Posterior vena cava (tissue), 2 donors: ENCODE results near the gene DNAL4. TPM values are rescaled to one million over a fixed set of nuclear protein-coding genes. Genes with fewer than 3 reads are reported as not detected.
"Not testable (repeated sequence)": the region's sequence is repeated elsewhere in the genome, so short reads cannot be mapped to it uniquely, and the experiment has no call there.

Source experiments
- DNase-seq: peaks from one replicate; pipeline ENCODE4 v3.0.0-alpha.2; 2020; ENCODE audit warnings: low spot score
- intact Hi-C, 2 donors: fragments of 100-400 bp; cut with DNase I; formaldehyde crosslinking; loops; one replicate each; pipeline versions ENCODE4 v1.14.1 to v1.14.2; 2022 to 2023
- total RNA-seq, 2 donors: library from RNA; stranded (reverse); fragmentation: NEBNext Ultra II Directional; extraction: Animal tissue kit (Norgen Biotek cat#: 25700); gene quantifications; one replicate each; pipeline ENCODE4 v1.2.1, GENCODE V29; 2021
- donor health status: DM: yes; HTN: yes; CAD: no.
- donor health status: DM: yes; HTN: yes; CAD: no.

DNAL4 gene
- total RNA-seq, 2 donors from 2014 or later: 5.9 to 8.3 TPM

DNA sequence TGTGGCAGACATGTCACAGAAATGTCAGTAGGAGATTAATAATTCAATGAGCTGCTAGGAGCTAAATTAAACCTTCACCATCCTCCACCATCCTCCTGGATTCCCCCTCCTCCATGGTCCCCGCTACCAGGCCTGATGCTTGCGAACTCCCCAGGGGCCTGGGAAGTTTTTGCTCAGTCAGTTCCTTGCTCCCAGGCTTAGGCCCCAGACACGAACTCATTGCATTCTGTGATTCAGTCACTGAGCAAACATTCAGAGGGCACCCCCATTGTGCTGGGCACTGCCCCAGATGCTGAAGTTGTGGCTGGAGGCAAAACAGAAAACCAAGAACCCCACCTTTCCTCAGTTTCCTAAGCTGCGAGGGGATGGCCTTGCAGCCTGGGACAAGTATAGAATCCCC, 35.5 kb upstream of the DNAL4 start:
- peak; percentile 42 for DNase-seq
- intact Hi-C loops: no loop called here

- DNase-seq: peak; percentile 65
Observed at GRCh38 chr22:38828616-38829205, 34.8 kb upstream of the DNAL4 start.

DNA sequence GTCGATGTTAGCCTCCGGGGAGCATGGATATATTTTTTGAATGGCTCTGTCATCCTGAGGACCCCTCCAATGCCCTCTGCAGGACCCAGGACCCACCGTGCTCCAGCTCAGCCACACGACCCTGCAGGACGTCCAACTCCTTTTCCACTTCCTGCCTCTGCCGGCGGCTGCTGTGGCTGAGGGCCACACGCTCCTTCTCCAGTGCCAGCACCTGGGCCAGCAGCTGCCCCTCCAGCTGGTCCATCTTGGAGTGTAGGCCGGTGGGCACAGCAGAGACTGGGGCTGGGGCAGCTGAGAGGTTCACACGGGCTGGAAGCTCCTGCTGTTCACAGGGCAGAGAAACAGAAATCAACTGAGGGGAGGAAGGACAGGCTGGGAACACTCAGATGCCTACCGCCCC, 34.2 kb upstream of the DNAL4 start:
- intact Hi-C loops: no loop called here
- peak; percentile 64 for DNase-seq

More at GRCh38 chr22:38828616-38829205, 34.8 kb upstream of the DNAL4 start:
- intact Hi-C loops: no loop called here

DNA sequence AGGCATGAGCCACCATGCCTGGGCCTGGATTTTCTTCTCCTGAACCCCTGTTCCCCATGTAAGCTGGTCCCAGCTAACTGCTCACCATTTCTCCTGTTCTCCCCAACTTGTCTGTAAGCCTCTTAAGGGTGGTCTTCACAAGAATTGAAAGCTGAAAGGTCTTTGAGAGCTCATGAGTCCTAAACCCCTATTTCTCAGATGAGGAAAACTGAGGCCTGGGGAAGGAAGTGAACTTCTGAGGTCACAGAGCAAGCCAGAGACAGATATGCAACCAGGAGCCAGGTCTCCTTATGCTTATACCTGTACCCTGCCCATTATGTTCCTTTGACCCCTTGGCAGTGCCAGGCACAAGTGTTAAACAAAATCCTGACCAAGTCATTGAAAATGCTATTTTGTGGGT, 33.6 kb upstream of the DNAL4 start:
- DNase-seq: no peak
- intact Hi-C loops: no loop called here

DNA sequence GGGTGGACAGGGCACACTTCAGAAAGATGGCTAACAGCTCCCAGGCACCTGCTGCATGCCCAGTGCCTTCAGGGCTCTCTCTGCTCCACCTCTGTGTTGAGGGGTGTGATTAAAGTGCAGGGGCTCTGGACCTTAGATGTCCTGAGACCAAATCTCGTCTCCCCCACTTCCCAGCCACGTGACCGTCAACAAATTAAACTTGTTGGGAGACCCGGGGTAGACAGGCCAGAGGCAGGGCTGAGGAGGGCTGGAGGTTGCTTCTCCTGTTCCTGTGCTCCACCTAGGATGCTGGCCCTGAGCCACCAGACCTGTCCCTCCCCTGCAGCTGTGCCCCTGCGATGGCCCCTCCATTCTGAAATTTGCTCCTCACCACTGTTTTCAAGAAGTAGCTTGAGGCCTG, 32.9 kb upstream of the DNAL4 start:
- intact Hi-C loops: no loop called here
- DNase-seq: peak; percentile 53

GRCh38 chr22:38826386-38826785, 32.4 kb upstream of the DNAL4 start:
- intact Hi-C loops: no loop called here
- peak; percentile 46 for DNase-seq

DNA sequence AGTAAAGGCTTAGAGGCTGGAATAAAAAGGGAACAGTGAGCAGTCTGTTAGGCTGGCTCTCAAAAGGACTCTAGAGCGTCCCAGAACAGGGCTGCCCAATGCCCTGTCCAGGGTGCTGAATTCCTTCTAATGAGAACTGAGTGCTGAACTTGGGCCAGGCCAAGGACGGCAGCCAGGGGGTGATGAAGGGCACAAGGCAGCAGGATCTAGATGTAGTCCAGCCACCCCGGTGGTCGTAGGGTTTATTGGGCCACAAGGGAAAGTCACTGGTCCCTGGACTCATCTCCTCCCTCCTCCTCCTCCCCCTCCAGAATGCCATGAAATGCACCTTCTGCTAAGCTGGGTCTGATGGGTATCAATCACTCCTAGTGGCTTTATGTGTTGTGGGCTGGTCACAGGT, 30.6 kb upstream of the DNAL4 start:
- DNase-seq: peak; percentile 82
- intact Hi-C loops: no loop called here

- intact Hi-C loops: no loop called here
- DNase-seq: no peak
Observed at GRCh38 chr22:38823637-38824036, 29.7 kb upstream of the DNAL4 start.

GRCh38 chr22:38823076-38823475, 29.1 kb upstream of the DNAL4 start:
- peak; percentile 71 for DNase-seq
- intact Hi-C loops: no loop called here

- no peak for DNase-seq
- intact Hi-C loops: no loop called here
Observed at GRCh38 chr22:38820020-38820419, 26.1 kb upstream of the DNAL4 start.

- peak; percentile 67 for DNase-seq
- intact Hi-C loops: no loop called here
Observed at GRCh38 chr22:38819387-38819940, 25.5 kb upstream of the DNAL4 start.

- DNase-seq: no peak
- intact Hi-C loops: no loop called here
Observed at GRCh38 chr22:38817196-38817595, 23.3 kb upstream of the DNAL4 start.

GRCh38 chr22:38815842-38816241, 21.9 kb upstream of the DNAL4 start:
- intact Hi-C loops: no loop called here
- no peak for DNase-seq

GRCh38 chr22:38811241-38811640, 17.3 kb upstream of the DNAL4 start:
- no peak for DNase-seq
- intact Hi-C loops: loop anchor here in 1 of 2 donors (5.0 kb wide), 1 partner anchor 291 kb away; no protein-coding TSS in a partner anchor

DNA sequence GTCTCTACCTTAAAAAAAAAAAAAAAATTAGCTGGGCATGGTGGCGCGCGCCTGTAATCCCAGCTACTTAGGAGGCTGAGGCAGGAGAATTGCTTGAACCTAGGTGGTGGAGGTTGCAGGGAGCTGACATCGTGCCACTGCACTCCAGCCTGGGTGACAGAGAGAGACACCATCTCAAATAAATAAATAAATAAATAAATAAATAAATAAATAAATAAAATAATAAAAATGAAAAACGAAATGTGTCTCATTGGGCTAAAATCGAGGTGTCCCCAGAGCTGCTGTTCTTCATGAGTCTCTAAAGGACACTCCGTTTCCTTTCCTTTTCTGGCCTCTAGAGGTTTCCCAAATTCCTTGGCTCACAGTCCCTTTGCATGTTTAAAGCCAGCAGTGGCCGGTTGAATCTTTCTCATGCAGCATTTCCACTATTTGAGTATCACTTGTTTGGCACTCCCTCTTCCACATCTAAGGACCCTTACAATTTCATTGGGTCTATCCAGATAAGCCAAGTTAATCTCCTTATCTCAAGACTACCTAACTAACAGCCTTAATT, 11.2 kb upstream of the DNAL4 start:
- intact Hi-C loops: not testable (repeated sequence)

DNA sequence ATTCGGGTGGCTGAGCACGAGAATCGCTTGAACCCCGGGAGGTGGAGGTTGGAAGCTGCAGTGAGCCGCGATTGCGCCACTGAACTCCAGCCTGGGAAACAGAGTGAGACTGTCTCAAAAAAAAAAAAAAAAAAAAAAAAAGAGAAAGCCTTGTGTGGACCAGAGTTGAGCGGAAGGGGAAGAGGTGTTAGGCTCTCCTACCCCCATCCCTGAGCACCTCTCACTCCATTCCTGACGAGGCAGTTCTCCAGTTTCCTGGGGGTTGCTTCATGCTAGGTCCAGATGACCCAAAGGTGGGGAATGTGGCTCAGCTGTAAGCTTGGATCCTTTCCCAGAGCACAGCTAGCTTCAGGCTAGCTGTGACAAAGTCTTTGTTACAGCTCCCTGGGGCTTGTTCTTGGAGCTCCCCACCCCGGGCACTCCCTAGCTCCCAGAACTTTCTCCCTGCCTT, 8.8 kb upstream of the DNAL4 start:
- intact Hi-C loops: no loop called here
- peak; percentile 83 for DNase-seq

More for the DNA sequence above, 11.2 kb upstream of the DNAL4 start:
- not testable (repeated sequence) for DNase-seq

- intact Hi-C loops: no loop called here
- peak; percentile 46 for DNase-seq
Observed at GRCh38 chr22:38799265-38800002, 5.5 kb upstream of the DNAL4 start.

- no peak for DNase-seq
- intact Hi-C loops: no loop called here
Observed at GRCh38 chr22:38798496-38798895, 4.6 kb upstream of the DNAL4 start.

DNA sequence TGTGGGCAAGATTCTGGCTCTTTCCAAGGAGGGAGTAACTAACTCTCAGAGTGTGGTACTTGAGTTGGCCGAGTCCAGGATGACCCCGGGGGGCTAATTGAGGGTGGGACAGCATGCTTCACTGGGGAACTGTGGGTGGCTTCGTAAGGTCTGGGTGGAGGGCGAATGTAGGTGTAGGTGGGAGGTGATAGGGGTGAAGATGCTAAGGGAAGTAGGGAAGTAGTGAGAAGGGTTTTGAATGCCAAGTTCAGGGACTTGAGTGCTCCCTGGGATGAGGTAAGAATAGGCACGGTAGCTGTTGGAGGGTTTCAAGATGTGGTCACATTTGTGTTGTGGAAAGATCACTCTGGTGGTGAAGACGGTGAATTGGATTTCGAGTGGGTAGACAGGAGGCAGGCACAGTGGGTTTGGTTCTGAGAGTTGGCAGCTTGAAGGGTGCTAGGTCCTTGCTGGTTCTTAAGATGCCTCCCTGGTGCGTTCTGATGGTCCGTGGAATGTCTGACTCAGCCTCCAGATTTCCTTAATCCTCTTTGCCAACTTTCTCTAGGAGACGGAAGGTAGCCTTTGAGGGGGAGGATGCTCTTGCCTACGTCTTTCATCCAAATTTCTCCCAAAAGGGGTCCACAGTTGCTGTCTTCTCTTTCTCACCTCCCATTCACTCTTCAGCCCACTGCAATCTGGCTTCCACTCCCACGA, 2.5 kb upstream of the DNAL4 start:
- intact Hi-C loops: no loop called here
- DNase-seq: peak; percentile 38

DNA sequence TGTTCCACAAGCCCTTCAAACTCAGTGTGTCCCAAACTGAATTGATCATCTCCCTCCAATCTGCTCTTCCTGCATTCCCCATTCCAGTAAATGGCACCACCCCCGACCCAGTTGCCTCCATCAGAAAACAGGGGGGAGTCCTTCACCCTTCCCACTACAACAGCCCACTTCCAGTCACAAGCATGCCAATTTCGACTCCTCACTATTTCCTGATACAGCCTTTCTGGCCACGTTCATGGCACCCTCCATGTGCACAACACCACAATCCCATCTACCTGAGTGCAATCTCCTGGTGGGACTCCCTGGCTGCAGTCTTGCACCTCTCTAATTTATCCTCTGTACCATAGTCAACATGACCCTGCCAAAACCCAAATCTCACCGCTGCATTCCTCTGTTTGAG, 1.6 kb upstream of the DNAL4 start:
- peak; percentile 53 for DNase-seq
- intact Hi-C loops: no loop called here
